DMS79 treated with DMSO at 0.1 percent for 48 hours (cell line): ENCODE measurements around the gene EPN1.

ENCODE experiments used
- DNase-seq: peaks from one replicate; lab custom pipeline; 2025; lab: John Stamatoyannopoulos, UW

EPN1 gene

DNA sequence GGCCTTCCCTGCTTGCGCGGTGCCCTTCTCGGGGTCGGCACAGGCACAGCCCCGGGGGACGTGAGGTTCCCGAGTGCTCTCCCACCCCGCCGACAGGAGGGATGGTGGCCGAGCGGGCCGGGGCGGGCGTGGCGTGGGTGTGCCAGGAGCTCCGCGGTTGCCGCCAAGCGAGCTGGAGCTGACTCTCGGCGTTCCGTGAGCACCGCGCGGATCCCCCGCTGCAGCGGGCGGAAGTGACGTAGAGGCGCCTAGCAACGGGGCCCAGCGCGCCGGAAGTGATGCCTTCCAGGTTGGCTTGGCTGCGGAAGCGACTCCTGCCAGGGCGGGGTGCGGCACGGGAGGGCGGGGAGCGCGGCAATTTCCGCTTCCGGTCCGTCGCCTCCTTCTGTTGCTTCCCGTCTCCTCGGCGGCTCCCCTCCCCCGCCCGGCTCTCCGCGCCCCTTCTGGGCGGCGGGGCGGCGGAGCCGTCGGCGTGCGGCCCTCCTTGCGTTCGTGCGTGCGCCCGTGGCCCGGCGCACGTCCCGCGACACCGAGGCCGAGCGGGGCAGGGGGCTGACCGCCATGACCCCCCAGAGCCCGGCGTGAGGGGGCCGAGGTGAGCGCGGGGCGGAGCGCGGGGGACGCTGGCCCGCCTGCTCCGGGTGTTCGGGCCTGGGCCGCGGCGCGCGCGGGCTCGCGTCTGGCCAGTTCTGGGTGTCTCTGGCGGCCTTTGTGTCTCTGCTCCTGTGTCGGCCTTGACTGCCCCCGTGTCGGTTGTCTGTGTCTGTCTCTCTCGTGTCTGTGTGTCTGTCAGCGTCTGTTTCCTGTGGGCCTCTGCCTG, at the start of gene EPN1:
EPN1 (plus strand) TSS at position 386 of the 820 bp plus-strand sequence. CDS start 3,402 bp downstream, outside the sequence.
- peak; percentile 95 for DNase-seq

DNA sequence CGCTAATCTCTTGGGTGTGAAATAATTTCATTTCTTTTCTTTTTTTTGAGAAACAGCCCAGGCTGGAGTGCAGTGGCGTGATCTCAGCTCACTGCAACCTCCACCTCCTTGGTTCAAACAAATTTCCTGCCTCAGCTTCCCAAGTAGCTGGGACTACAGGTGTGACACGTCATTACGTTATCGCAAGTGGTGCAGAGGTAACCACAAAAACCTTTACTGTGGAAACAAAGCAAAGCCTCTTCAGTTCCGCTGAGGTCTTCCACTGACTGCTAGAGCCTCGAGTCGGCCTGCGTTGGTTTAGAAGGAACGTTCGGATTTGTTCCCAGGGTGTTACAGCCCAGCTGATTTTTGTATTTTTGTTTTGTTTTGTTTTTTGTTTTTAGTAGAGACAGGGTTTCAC, 48.7 kb upstream of the EPN1 start:
- no peak for DNase-seq

DNA sequence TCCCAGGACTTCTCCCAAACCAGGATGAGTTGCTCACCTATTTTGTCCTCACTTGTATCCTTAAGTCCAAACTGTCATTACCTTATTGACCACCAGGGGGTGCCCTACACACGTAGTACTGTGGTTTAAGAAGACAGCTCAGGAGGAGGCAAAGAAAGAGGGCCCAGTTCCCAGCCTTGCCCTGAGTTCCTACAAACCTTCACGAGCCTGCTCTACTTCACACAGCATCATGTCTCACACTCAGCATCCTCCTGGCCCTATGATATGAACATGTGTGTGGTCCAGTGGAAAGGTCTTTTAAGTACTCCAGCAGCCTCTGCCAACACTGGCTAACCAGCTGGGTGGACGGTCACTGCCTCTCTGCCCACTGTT, 42.6 kb upstream of the EPN1 start:
- DNase-seq: peak; percentile 81

DNA sequence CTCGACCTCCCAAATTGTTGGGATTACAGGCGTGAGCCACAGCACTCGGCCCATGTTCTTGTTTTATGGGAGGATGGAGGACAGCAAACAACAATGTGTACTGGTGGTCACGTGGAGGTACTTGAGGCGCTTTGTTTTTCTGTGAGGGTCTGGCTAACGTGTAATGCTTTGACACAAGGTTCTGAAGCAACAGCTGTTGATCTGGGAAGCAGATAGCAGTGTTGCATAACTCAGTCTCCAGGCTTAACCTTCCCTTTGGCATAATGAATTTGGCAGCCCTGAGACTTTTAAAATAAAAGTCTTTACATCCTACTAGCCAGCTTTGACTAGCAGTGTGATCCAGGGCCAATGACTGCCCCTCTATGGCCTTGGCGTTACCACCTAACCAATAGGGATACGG, 41.2 kb upstream of the EPN1 start:
- DNase-seq: no peak

DNA sequence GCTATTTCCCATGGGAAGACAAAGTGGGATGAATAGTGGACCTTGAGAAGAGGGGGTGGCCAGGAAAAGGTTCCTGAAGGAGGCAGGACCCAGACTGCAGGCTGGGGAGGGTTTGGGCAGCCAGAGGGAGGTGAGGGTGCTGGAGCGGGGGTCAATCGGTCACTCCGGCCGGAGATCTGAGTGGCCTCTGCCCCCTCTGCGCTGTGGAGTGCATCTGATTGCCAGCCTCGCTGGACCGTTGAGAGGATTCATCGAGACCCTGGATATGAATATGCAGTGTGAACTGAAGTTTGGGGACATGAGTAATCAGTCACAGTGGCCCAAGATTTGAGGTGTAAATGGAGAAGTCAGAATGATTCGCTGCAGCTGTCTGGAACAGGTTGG, 39.7 kb upstream of the EPN1 start:
- DNase-seq: no peak

DNA sequence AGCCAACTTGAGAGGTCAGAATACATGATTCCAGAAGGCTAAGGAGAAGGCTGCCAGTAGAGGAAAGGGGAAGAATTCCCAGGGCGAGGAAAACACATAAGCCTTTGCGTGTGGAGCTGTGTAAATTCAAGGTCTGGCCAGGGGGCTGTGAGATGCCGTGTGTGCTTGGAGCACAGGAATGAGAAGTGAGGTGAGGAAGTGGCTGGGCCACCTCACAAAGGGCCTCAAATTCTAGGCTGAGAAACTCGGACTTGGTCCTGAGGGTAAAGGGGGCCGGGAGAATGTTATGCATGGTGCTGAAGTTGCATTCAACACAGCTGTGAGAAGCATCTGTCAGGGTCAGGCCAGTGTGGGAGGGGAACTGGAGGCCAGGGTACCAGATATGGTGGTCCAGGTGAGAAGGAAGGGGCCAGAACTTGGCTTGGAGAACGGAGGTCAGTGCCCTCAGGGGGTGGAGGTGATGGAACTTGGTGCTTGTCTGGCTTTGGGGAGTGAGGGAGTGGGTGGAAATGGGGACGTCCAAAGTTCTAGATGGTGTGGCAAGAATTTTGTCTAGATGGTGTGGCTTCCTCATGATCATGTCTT, 39.1 kb upstream of the EPN1 start:
- no peak for DNase-seq

DNA sequence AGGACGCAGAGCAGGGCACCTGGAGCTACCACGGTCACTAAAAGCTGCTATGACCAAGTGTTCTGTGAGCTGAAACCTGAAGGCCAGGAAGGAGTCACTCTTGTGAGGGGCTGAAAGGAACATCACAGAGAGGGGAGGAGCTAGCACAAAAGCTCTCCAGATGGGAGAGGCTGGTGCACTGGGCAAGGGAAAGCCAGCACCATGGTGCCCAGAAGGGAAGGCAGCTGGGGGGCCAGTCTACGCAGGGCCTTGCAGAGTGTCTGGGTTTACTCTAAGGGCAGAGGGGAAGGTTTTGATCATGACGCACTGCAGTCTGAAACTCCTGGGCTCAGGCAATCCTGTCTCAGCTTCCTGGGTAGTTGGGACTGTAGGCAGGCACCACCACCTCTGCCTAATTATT, 38.3 kb upstream of the EPN1 start:
- DNase-seq: no peak

DNA sequence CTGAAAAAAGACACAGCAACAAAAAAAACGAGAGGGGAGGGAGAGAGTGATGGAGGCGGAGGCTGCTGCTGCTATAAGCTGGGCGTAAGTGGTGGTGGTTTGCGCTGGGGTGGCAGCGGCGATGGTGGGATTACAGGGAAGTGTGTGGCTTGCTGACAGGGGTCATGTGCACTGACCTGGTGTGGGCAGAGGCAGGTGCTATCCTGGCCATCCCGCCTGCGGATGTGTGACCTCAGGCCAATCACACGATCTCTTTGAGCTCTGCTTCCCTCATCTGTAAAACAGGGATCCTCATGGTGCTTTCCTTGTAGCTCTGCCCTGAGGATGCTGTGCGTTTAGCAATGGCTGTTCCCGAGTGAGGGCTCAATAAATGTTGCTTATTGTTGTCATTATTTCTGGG, 37.5 kb upstream of the EPN1 start:
- no peak for DNase-seq

DNA sequence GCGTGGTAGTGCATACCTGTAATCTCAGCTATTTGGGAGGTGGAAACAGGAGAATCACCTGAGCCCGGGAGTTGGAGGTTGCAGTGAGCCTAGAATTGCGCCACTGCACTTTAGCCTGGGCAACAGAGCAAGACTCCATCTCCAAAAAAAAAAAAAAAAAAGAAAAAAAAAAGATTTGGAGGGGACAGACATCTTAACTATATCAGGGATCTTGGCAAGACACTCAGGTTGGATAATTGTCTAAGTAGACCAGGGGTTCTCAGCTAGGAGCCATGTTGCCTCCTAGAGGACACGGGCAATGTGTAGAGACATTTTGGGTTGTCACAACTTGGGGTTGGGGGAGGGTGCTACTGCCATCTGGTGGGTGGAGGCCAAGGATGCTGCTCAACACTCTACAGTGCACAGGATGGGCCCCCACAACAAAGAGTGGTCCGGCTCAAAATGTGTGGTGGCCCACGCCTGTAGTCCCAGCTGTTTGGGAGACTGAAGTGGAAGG, 36.1 kb upstream of the EPN1 start:
- no peak for DNase-seq

DNA sequence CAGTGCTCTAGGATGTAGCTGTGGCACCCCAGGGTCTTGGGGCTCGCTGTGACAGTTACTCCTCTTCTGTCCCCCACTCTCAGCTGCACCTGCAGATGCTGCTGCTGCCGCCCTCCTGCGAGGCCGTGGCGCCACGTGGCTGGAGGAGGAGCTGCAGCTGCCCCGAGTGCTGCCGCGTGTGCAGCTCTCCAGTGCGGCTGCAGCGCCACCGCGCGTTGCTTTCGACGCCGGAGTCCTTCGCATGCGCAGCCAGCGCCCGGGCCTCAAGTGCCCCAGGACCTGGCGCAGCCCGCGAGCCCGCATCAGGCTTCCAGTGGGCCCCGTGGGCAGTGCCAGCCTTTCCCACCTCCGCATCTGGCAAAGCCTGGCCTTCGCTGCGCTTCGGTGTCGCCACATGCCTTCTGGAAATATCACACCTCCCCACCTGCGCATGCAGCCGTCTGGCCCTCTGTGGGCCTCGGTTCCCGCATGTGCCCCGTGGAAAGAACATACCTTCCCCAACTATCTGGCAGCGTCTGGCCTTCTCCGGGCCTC, 34.9 kb upstream of the EPN1 start:
- peak; percentile 62 for DNase-seq

DNA sequence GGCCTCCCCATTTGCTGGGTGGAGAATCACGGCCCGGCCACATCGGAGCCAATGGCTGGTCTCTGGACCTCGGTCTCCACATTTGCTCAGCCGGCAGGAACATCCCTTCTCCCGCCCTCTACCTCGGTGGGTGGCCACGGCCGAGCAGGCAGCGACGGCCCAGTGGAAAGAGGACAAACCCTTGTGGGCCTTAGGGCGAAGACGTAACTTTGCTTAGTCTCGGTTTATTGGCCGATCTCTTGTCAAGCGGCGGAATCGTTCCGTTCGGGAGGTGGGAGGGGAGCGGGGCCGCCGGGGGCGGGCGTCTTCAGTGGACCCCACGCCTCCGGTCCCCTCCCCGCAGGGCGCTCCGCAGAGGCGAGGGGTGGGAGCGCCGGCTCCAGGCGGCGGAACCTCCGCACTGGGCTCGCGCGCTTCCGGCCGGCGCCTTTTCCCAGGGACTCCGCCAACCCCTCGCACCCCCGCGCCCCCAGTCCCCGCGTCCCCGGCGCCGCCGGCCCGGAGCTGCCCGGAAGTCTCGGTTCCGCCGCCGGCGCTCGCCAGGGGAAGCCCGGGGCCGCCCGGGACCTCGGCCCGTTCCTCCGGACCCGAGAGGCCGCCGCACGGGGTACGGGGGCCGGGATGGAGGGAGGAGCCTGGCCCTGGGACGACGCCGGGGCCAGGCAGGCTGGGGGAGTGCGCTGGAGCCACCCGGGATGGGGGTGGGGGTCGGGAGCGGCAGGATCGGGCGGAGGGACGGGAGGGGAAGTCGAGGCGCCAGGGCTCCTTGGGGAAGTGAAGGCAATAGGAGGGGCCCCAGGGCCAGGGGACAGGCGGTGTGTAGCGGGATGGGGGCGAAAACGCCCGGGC, 34.2 kb upstream of the EPN1 start, which contains the start of gene ZNF580:
ZNF580 (plus strand) TSS at position 426 of the 849 bp plus-strand sequence. CDS start 1,507 bp downstream, outside the sequence.
- peak; percentile 44 for DNase-seq

DNA sequence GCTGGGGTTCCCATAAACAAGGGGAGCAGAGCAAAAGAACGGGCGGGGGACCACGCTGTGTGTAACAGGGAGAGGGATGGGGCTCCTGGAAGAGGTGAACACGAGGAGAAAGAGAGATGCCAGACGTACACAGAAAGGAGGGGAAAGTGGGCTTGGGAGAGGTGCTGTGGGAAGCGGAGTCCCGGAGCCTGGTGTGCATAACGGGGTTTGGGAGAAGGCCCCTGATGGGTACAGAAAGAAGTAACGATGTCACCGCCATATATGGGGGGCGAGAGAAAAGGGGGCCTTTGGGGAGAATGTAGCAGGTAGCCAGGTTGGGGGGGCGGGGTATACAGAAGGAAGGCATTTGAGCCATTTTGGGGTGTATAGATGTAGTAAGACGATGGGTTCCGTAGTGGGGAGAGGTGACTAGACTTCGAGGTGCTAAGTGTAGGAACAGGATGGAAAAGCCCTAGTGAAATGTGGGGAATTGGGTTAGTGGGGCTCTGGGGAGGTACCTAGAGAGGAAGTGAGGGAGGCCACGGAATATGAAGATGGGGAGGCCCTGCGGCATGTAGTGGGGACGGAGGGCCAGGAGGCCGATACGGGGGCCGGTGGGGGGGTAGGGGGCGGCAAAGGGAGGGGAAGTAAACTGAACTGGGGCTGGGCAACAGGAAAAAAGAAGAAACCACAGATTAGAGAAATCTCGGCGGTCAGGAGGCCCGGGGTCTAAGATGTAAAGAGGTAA, 33.4 kb upstream of the EPN1 start:
- peak; percentile 14 for DNase-seq

DNA sequence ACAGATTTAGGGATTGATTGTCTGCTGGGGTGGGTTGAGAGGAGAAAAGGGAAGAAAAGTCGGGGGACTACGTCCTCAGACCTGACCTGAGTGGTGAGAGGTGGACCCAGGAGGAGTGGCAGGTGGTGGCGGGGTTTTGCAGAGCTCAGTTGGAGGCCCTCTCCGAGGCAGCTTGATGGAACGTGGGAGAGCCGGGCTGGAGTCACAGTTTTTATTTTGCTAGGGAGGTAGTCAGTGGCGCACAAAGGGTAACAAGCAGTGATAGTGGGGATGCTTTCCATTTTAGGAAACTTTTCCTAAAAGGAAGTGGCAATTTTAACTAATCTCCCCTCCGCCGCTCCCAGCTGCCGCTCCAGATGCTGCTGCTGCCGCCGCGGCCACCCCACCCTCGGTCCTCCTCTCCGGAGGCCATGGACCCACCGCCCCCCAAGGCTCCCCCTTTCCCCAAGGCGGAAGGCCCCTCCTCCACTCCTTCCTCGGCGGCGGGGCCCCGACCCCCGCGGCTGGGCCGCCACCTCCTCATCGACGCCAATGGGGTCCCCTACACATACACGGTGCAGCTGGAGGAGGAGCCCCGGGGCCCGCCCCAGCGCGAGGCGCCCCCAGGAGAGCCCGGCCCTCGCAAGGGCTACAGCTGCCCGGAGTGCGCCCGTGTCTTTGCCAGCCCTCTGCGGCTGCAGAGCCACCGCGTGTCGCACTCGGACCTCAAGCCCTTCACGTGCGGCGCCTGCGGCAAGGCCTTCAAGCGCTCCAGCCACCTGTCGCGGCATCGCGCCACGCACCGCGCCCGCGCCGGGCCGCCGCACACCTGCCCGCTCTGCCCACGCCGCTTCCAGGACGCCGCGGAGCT, 32.6 kb upstream of the EPN1 start:
- DNase-seq: no peak

DNA sequence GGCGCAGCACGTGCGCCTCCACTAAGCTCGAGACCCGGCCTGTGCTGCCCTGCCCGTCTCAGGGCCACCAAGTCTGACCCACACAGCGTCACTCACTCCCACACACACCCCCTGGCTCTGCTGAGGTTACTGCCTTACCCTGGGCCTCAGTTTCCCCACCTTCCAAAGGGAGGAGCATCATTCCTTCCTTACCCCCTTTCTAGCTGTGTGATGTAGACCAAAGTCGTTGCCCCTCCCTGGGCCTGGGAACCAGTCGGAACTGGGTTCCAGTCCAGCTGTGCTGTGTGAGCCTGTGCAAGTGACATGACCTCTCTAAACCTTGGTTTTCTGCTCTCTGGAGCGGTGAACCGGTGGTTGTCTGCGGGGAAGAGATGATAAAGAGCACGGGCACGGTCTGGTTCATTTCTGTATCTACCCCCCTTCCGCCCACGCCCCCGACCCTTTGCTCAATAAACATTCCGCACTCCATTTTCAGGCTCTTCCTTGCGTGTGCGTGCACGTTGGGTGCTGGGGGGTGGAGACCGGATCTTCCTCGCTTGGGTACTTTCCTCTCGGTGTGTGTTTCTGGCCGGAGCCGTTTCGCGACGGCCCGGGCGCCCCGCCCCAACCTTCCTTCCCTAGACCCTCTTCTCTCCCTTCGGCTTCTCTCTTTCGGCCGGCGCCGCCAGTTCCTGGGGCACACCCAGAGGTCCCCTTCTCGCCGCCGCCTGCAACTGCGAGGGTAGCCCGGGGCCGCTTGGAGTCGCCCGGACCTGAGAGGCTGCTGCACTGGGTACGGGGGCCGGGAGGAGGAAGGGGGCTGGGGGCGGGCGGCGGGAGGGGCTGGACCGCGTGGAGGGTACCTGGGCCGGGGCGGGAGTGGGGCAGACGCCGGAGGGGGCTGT, 31.8 kb upstream of the EPN1 start, which contains the start of gene ZNF581:
ZNF581 (plus strand) TSS at position 647 of the 884 bp plus-strand sequence. CDS start 923 bp downstream, outside the sequence.
- DNase-seq: peak; percentile 58

DNA sequence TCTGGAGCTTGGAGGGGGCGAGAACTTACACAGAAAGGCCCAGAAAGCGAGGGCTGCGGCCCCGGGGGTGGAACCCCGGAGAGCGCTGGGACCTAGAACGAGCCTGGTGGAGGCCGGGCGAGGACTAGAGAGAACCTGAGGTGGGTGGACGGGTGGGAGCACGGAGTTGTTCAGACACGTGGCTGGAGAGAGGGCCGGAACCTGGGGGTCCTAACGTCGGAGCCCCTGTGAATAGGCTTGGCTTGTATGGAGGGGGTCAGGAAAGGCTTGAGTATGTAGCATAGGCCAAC, 31.2 kb upstream of the EPN1 start:
- no peak for DNase-seq

DNA sequence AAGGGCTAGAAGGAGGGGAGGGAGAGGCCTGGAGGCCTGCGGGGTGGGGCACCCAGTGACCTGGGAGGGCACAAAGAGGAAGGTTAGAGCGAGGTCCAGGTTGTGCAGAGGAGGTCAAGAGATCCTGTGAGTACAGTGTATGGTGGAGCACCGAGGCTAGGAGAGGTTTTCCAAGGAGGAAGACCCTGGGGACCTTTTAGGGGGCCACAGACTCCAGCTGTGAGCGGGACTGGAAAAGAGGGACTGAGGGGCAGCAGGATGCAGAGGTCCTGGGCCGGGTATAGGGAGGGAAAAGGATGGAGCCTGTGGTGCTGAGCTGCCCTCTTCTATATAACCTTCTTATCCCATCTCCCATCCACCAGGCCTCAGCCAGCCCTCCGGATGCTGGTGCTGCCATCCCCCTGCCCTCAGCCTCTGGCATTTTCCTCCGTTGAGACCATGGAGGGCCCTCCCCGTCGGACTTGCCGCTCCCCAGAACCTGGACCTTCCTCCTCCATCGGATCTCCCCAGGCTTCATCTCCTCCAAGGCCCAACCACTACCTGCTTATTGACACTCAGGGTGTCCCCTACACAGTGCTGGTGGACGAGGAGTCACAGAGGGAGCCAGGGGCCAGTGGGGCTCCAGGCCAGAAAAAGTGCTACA, 30.7 kb upstream of the EPN1 start:
- no peak for DNase-seq

DNA sequence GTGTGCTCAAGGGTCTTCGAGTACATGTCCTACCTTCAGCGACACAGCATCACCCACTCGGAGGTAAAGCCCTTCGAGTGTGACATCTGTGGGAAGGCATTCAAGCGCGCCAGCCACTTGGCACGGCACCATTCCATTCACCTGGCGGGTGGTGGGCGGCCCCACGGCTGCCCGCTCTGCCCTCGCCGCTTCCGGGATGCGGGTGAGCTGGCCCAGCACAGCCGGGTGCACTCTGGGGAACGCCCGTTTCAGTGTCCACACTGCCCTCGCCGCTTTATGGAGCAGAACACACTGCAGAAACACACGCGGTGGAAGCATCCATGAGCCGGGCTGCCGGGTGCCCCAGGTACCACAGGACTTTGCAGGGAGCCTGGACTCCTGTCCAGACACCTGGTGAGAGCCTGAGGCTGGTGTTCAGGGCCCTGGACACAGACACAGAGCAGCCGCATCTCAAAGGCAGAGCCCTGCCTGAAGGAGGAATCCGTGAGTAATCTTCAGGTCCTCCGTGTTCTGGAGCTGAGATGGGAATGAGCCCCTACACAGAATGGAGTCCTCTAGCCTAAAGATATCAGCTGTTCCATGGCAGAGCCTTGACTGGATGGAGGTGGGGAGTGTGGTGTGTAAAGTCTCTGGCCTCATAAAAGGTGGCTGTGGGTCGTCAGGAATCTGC, 30.0 kb upstream of the EPN1 start:
- DNase-seq: peak; percentile 29

DNA sequence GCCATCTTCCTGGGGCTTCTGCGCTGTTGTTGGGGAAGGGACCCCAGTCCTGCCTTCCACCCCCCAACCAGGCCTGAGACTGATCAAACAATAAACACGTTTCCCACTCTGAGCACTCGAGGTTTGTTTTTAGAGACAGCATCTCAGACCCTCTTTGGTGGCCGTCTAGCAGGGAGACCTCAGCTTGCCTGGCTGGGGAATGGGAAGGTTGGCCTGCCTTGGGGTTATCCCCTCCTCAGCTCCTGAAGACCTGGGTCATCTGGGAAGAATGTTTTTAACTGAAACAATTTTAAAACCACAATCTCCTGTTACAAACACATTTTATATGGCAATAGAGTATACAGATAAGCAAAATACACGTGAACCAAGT, 29.5 kb upstream of the EPN1 start:
- DNase-seq: no peak
